Aorta (tissue), 5 donors: ENCODE measurements around the gene SLC32A1. TPM values are rescaled to one million over a fixed set of nuclear protein-coding genes. Genes with fewer than 3 reads are reported as not detected.
A peak's percentile ranks its signal among the peaks of the same experiment; 100 is the strongest.

Experiments
- ATAC-seq: fragments of 200-7000 bp; cut with Tn5 transposase; one replicate; pipeline ENCODE4 v1.9.1; 2022; ENCODE audit warnings: moderate library complexity; ENCODE audit not compliant: low FRiP score
- DNase-seq, 2 donors: peaks; one replicate each; pipeline ENCODE4 v3.0.0-alpha.2; 2020
- H3K27ac ChIP-seq, 2 donors: one replicate each; pipeline ENCODE4 v1.5.1; 2013; ENCODE audit warnings: low read length in 2 of 2, mild to moderate bottlenecking in 2 of 2, moderate library complexity in 2 of 2, control low read depth in 1 of 2, inconsistent platforms in 1 of 2, low read depth in 1 of 2
- H3K27me3 ChIP-seq, 2 donors: one replicate each; pipeline ENCODE4 v1.6.1; 2013; ENCODE audit warnings: control low read depth in 1 of 2, low read length in 1 of 2, mild to moderate bottlenecking in 1 of 2, moderate library complexity in 1 of 2; ENCODE audit not compliant: insufficient read depth in 2 of 2, control insufficient read depth in 1 of 2
- H3K36me3 ChIP-seq, 2 donors: one replicate each; pipeline ENCODE4 v1.6.1; 2013; ENCODE audit warnings: control low read depth in 1 of 2, low read length in 1 of 2, mild to moderate bottlenecking in 1 of 2; ENCODE audit not compliant: insufficient read depth in 2 of 2, control insufficient read depth in 1 of 2
- H3K4me1 ChIP-seq, 2 donors: one replicate each; pipeline ENCODE4 v1.6.1; 2013; ENCODE audit warnings: low read length in 2 of 2, control low read depth in 1 of 2, mild to moderate bottlenecking in 1 of 2, moderate library complexity in 1 of 2; ENCODE audit not compliant: insufficient read depth in 2 of 2, control insufficient read depth in 1 of 2
- H3K4me3 ChIP-seq, 2 donors: one replicate each; pipeline ENCODE4 v1.5.1; 2013; ENCODE audit warnings: low read length in 2 of 2, control low read depth in 1 of 2, mild to moderate bottlenecking in 1 of 2
- H3K9me3 ChIP-seq: one replicate; pipeline ENCODE4 v1.6.1; 2013; ENCODE audit warnings: mild to moderate bottlenecking, low read length; ENCODE audit not compliant: control insufficient read depth
- WGBS, 2 donors: extraction: QIAGEN DNeasy Blood & Tissue Kit; methylation state at CpG; one replicate each; pipeline ENCODE4 v1.1.7; 2013; 5-methylcytosine and 5-hydroxymethylcytosine counted together
- intact Hi-C, 2 donors: fragments of 100-400 bp; cut with DNase I; formaldehyde crosslinking; loops; one replicate each; pipeline versions ENCODE4 v1.14.2 to v1.15.0; 2022
- polyA plus RNA-seq, 2 donors: library from polyadenylated mRNA; stranded (reverse); fragments of 200-250 nt; gene quantifications; one replicate each; pipeline ENCODE4 v1.2.3, GENCODE V29; 2013
- total RNA-seq, 2 donors: library from RNA; stranded (reverse); fragmentation: NEBNext Ultra II Directional; extraction: Animal tissue kit (Norgen Biotek cat#: 25700); gene quantifications; one replicate each; pipeline ENCODE4 v1.2.1, GENCODE V29; 2021
- donor health status: healthy with polysubstance abuse.
- donor health status: Bipolar disorder and iron deficiency.
- donor health status: DM: no; HTN: no; CAD: no.
- donor health status: DM: no; HTN: no; CAD: no.
- donor health status: DM: yes; HTN: yes; CAD: no.

Gene SLC32A1
- total and polyA plus RNA-seq, 4 donors: not detected

DNA sequence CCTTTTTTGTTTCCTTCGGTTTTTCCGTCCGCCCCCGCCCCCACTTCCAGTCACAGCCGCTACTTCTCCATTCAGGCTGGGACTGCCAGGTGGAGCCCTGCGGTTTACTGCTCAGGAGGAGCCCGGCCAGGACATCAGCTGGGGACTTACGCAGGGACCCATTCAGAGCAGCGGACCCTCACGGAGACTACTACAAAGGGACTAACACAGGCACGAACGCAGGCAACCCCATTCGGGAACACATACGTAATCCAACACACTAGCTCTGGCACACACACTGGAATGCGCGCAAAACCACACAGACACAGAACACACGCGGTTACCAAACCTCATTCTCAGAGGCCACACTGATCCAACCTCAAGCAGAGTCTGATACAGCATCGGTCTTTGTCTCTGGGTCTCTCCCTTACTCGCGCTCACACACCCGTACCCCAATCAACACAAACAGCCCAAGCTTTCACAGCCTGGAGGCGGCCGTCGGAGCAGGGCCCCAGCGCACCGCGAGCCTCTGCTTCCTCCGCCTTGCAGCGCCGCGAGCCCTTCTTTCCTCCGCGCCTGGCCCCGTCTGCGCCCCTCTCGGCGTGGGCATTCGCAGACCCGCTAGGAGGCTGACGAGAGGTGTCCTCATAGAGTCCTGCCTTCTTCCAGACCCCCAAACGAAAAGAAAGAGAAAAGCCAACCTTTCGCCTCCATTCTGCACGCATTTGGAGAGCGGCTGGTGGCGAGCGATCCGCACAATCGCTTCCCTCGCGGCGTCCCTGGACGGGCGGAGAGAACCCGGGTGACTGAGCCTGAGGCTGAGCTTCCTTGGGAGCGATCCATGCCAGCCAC is 1.1 kb upstream of the SLC32A1 start:
- no peaks in the 10 kb centered on the region for H3K4me1 ChIP-seq
- H3K4me3 ChIP-seq: no peak overlapping the region
- H3K36me3 ChIP-seq: no peaks in the 10 kb centered on the region
- no peak for DNase-seq
- intact Hi-C loops: loop anchor here in 1 of 2 donors (10.0 kb wide), 1 partner anchor 172 kb away; no protein-coding TSS in a partner anchor
- no peak overlapping the region for H3K27ac ChIP-seq
- WGBS, 2 donors: 2 to 3% methylated on average over 45 to 56 of the region's 56 CpGs
- ATAC-seq: no peak
- no peaks in the 10 kb centered on the region for H3K27me3 ChIP-seq
- no peaks in the 10 kb centered on the region for H3K9me3 ChIP-seq

DNA sequence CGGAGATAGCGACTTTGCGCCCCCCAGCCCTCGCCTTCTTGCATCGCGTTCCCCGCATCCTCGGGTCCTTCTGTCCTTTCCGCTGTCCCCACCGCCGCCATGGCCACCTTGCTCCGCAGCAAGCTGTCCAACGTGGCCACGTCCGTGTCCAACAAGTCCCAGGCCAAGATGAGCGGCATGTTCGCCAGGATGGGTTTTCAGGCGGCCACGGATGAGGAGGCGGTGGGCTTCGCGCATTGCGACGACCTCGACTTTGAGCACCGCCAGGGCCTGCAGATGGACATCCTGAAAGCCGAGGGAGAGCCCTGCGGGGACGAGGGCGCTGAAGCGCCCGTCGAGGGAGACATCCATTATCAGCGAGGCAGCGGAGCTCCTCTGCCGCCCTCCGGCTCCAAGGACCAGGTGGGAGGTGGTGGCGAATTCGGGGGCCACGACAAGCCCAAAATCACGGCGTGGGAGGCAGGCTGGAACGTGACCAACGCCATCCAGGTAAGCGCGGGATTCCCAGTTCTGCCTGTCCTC is 401 bp downstream of the SLC32A1 start:
- H3K4me3 ChIP-seq: no peak overlapping the region
- no peak overlapping the region for H3K27ac ChIP-seq
- no peaks in the 10 kb centered on the region for H3K36me3 ChIP-seq
- no peaks in the 10 kb centered on the region for H3K27me3 ChIP-seq
- no peaks in the 10 kb centered on the region for H3K9me3 ChIP-seq
- ATAC-seq (no peak), DNase-seq (no peak)
- 2 to 3% methylated on average over 40 to 46 of the region's 46 CpGs for WGBS, 2 donors
- no peaks in the 10 kb centered on the region for H3K4me1 ChIP-seq
- intact Hi-C loops: loop anchor here in 1 of 2 donors (10.0 kb wide), 1 partner anchor 170 kb away; no protein-coding TSS in a partner anchor

DNA sequence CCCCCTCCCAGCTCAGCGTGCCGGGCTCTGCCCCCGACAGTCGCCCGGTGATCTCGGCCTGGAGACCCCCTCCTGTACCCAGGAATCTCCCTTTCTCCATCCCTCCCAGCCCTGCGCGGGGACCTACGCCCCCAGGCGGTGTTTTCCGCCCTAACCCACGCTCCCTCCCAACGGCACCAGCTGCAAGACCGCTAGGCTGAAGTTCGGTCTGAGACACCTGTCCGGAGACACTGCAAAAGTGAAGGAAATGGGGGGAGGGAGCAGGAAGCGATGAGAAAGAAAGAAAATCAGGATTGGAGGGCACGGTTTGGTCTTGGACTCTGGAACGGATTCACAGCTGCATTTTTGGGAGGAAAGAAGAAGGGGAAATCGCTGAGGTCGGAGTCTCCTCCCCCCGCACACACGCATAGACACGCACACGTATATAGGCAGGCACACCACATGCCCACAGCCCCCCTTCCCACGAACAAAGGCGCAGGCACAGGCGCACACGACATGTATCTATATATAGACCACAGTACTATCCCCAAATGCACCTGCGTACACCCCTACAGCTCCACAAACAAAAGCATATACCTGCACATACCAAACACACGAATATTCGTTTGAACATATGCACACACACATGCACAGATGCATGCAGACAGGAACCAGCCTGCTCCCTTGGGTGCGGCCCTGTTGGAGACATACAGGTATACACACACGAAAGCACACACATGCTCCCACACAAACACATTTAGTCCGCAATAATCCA is 1.0 kb downstream of the SLC32A1 start:
- H3K27ac ChIP-seq: no peak overlapping the region
- ATAC-seq (no peak), DNase-seq (no peak)
- WGBS, 2 donors: 4 to 6% methylated on average over 35 of the region's 35 CpGs
- no peaks in the 10 kb centered on the region for H3K9me3 ChIP-seq
- no peaks in the 10 kb centered on the region for H3K4me1 ChIP-seq
- no peak overlapping the region for H3K4me3 ChIP-seq
- intact Hi-C loops: loop anchor here in 1 of 2 donors (10.0 kb wide), 1 partner anchor 169 kb away; no protein-coding TSS in a partner anchor
- no peaks in the 10 kb centered on the region for H3K27me3 ChIP-seq
- no peaks in the 10 kb centered on the region for H3K36me3 ChIP-seq

DNA sequence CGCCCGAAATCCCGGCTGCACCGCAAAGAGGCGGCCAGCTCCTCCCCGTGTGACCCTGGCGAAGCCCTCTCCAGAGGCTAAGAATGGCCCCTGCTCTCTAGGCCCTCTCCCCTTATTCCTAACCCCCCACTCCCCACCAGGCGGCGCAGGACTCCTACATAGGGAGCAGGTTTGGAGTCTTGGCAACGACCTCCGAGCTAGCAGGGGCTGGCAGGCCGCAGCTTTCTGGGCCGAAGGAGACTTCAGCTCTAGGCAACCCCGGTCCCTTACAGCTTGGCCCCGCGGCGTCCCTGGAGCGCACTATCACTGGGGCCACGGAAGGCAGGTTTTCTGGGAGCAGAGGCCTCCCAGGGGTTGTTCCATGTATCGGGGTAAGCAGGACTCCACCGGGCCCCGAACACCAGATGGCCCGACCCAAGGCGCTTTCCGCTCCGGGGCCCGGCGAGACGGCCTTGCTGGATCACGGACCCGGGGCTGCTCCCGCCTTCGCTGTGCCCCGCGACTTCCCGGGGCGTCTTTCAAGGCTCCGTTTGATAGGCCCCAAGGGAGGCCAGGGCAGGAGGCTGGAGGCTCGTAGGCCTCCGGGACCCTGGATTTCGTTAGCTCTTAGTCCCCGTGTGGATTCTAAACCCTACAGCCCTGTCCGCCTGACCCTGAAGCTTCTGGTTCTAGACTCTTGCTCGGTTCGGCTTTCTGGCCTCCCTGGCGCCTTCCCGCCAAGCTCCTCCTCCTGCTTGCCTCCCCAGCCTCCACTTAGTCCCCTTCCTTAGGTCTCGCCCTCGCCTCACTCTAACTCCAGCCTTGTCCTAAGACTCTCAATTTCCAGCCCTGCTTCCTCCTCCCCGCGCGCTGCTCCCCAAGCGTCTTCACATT is 1.9 kb downstream of the SLC32A1 start:
- H3K27ac ChIP-seq: no peak overlapping the region
- no peaks in the 10 kb centered on the region for H3K27me3 ChIP-seq
- intact Hi-C loops: loop anchor here in 1 of 2 donors (10.0 kb wide), 1 partner anchor 169 kb away; no protein-coding TSS in a partner anchor
- ATAC-seq (no peak), DNase-seq (peak in 1 of 2 donors; percentile 78)
- H3K36me3 ChIP-seq: no peaks in the 10 kb centered on the region
- no peaks in the 10 kb centered on the region for H3K9me3 ChIP-seq
- no peaks in the 10 kb centered on the region for H3K4me1 ChIP-seq
- WGBS, 2 donors: 5 to 7% methylated on average over 50 to 53 of the region's 53 CpGs
- no peak overlapping the region for H3K4me3 ChIP-seq

DNA sequence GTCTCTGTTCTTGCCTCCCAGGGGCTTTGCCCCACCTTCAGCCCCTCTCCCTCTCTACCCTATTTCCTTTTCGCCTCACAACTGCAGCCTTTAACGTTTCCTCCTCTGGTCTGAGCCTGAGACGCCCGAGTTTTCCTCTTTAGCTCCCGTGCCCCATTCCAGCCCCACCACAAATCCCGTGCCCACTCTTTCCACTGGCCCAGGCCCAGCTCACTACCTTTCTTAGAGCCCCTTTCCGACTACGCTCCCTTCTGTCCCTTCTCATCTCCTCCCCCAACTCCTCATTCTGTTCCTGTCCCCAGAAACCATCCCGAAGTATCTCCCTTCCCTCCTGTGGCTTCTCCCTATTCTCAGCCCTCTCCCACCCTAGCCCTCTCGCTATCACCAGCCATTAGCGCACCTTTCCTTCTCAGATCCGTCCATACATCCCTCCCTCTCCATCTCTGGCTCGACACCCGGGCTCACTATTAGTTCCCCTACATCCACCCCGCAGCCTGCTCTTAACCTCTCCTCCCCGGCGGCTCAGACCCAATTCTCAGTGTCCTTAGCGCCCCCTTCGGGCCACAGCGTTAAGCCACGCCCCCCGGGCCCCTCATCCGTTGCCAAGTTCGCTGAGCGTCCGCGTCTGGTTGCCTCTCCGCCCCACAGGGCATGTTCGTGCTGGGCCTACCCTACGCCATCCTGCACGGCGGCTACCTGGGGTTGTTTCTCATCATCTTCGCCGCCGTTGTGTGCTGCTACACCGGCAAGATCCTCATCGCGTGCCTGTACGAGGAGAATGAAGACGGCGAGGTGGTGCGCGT is 2.7 kb downstream of the SLC32A1 start:
- intact Hi-C loops: loop anchor here in 1 of 2 donors (10.0 kb wide), 1 partner anchor 168 kb away; no protein-coding TSS in a partner anchor
- DNase-seq (no peak), ATAC-seq (no peak)
- Histone ChIP-seq H3K4me1 (no peaks in the 10 kb centered on the region), H3K4me3 (no peak overlapping the region), H3K27me3 (no peaks in the 10 kb centered on the region), H3K27ac (no peak overlapping the region), H3K36me3 (no peaks in the 10 kb centered on the region), H3K9me3 (no peaks in the 10 kb centered on the region)
- WGBS, 2 donors: 3% methylated on average over 43 of the region's 43 CpGs

DNA sequence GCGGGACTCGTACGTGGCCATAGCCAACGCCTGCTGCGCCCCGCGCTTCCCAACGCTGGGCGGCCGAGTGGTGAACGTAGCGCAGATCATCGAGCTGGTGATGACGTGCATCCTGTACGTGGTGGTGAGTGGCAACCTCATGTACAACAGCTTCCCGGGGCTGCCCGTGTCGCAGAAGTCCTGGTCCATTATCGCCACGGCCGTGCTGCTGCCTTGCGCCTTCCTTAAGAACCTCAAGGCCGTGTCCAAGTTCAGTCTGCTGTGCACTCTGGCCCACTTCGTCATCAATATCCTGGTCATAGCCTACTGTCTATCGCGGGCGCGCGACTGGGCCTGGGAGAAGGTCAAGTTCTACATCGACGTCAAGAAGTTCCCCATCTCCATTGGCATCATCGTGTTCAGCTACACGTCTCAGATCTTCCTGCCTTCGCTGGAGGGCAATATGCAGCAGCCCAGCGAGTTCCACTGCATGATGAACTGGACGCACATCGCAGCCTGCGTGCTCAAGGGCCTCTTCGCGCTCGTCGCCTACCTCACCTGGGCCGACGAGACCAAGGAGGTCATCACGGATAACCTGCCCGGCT is 3.4 kb downstream of the SLC32A1 start:
- H3K36me3 ChIP-seq: no peaks in the 10 kb centered on the region
- ATAC-seq: no peak
- H3K9me3 ChIP-seq: no peaks in the 10 kb centered on the region
- no peak for DNase-seq
- H3K27me3 ChIP-seq: no peaks in the 10 kb centered on the region
- 3 to 4% methylated on average over 46 of the region's 46 CpGs for WGBS, 2 donors
- H3K27ac ChIP-seq: no peak overlapping the region
- intact Hi-C loops: loop anchor here in 1 of 2 donors (10.0 kb wide), 1 partner anchor 167 kb away; no protein-coding TSS in a partner anchor
- no peak overlapping the region for H3K4me3 ChIP-seq
- H3K4me1 ChIP-seq: no peaks in the 10 kb centered on the region

DNA sequence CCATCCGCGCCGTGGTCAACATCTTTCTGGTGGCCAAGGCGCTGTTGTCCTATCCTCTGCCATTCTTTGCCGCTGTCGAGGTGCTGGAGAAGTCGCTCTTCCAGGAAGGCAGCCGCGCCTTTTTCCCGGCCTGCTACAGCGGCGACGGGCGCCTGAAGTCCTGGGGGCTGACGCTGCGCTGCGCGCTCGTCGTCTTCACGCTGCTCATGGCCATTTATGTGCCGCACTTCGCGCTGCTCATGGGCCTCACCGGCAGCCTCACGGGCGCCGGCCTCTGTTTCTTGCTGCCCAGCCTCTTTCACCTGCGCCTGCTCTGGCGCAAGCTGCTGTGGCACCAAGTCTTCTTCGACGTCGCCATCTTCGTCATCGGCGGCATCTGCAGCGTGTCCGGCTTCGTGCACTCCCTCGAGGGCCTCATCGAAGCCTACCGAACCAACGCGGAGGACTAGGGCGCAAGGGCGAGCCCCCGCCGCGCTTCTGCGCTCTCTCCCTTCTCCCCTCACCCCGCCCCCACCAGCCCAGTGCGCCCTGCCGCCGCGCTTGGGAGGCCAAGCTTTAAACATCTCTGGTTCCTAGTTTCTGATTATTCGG is 4.0 kb downstream of the SLC32A1 start:
- no peaks in the 10 kb centered on the region for H3K36me3 ChIP-seq
- no peaks in the 10 kb centered on the region for H3K4me1 ChIP-seq
- DNase-seq (no peak), ATAC-seq (no peak)
- H3K4me3 ChIP-seq: no peak overlapping the region
- intact Hi-C loops: loop anchor here in 1 of 2 donors (10.0 kb wide), 1 partner anchor 167 kb away; no protein-coding TSS in a partner anchor
- no peaks in the 10 kb centered on the region for H3K9me3 ChIP-seq
- 3% methylated on average over 56 of the region's 56 CpGs for WGBS, 2 donors
- no peaks in the 10 kb centered on the region for H3K27me3 ChIP-seq
- no peak overlapping the region for H3K27ac ChIP-seq
